H1 (cell line): ENCODE measurements around the gene UBE2G2. TPM values are rescaled to one million over a fixed set of nuclear protein-coding genes. Genes with fewer than 3 reads are reported as not detected.

Source experiments
- CHD7 ChIP-seq: fragments of 300-600 bp; sonication (generic); IDR thresholded peaks from 2 replicates; pipeline ENCODE4 v1.7.1; 2012; ENCODE audit warnings: low read length, moderate library complexity, mild to moderate bottlenecking, inconsistent platforms; ENCODE audit not compliant: insufficient replicate concordance
- RNF2 ChIP-seq: fragments of 200-900, 300-1000 bp; sonication (generic); IDR thresholded peaks from 2 replicates; pipeline ENCODE4 v1.7.1; 2016; ENCODE audit warnings: borderline replicate concordance, low read depth, mild to moderate bottlenecking, antibody characterized with exemption, low read length; ENCODE audit not compliant: poor library complexity, severe bottlenecking; ENCODE audit errors: missing control alignments
- SP2 ChIP-seq: IDR thresholded peaks from 2 replicates; pipeline ENCODE4 v1.6.1; 2012; ENCODE audit warnings: mild to moderate bottlenecking, low read length, inconsistent platforms
- polyA plus RNA-seq, 7 experiments: library from polyadenylated mRNA; depleted of rRNA in 3 of 7; stranded (reverse) in 5 of 7; unstranded in 2 of 7; fragments of >200 nt in 5 of 7; fragments of 200-250 nt in 2 of 7; gene quantifications; 1 replicate in 5 of 7; 2 replicates in 1 of 7; 4 replicates in 1 of 7; pipeline versions ENCODE4 v1.2.1 to v1.2.3, GENCODE V29; 2011 to 2013; ENCODE audit warnings: missing spikeins in 2 of 7, mixed read lengths in 2 of 7
- total RNA-seq: library from RNA; stranded (reverse); fragmentation: NEBNext Ultra II Directional; extraction: Animal tissue kit (Norgen Biotek cat#: 25700); gene quantifications from 2 replicates; pipeline ENCODE4 v1.2.1, GENCODE V29; 2021

The UBE2G2 gene
- total and polyA plus RNA-seq, 2 of the 8 experiments (the other 6 are each of a cell fraction or from before 2014, with no cell fraction given): 96.3 to 101 TPM

DNA sequence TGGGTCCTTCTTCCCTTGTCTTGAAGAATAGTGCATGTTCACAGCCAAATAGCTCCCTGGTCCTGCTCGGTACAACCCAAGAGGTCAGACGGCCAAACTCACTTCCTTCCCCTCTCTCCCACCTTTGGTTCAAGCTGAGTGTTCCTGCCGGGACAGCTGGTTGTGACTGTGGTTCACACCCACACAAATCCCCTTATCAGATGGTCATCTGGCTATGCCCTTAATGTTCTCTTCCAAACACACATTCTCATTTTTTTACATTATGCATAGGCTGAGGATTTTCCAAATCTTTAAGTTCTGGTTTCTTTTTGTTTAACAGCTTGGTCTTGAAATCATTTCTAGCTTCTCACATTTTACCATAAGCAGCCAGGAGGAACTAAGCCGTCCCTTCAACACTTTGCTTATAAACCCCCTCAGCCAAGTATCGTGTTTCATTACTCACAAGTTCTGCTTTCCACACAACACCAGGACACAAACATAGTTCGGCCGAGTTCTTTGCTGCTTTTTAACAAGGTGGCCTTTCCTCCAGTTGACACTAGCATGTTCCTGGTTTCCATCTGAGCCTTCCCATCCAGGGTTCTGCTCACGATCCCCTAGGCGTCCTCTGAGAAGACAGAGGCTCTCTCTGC, 70.6 kb downstream of the UBE2G2 start (continued):
- TF ChIP-seq CHD7 (no peak), RNF2 (no peak), SP2 (no peak)
